ENCODE data around the gene CNNM3.

GRCh38 chr2:96839875-96840850 is 24.1 kb downstream of the CNNM3 start:
- no peak for TF ChIP-seq CTCF (IDR thresholded peaks at IDR 0.05; ENCODE audit: low read depth, low read length)
- TF ChIP-seq EZH2phosphoT487 (IDR thresholded peaks at IDR 0.05; ENCODE audit: low read depth): no peak
